ENCODE measurements around the gene VSIG10.
"Not testable (repeated sequence)": the region's sequence is repeated elsewhere in the genome, so short reads cannot be mapped to it uniquely, and the experiment has no call there.

Gene VSIG10

GRCh38 chr12:118103201-118103600, 610 bp downstream of the VSIG10 start:
- DNase-seq, result peak; percentile 14

- no peak for DNase-seq
These were observed 1.2 kb downstream of the VSIG10 start for GRCh38 chr12:118102609-118103008.

- DNase-seq, result no peak
These were observed 1.7 kb downstream of the VSIG10 start for GRCh38 chr12:118102070-118102469.

GRCh38 chr12:118101051-118101450, 2.8 kb downstream of the VSIG10 start:
- DNase-seq, result no peak

GRCh38 chr12:118098911-118099671, 4.7 kb downstream of the VSIG10 start:
- peak; percentile 18 for DNase-seq

- no peak for DNase-seq
These were observed 5.4 kb downstream of the VSIG10 start for GRCh38 chr12:118098401-118098800.

- no peak for DNase-seq
These were observed 9.8 kb downstream of the VSIG10 start for GRCh38 chr12:118094039-118094438.

- no peak for DNase-seq
These were observed 14.0 kb downstream of the VSIG10 start for GRCh38 chr12:118089782-118090181.

GRCh38 chr12:118082161-118082560, 21.6 kb downstream of the VSIG10 start:
- no peak for DNase-seq

- DNase-seq, result not testable (repeated sequence)
These were observed 22.3 kb downstream of the VSIG10 start for GRCh38 chr12:118081521-118081920.

- no peak for DNase-seq
These were observed 30.0 kb downstream of the VSIG10 start for GRCh38 chr12:118073768-118074167.

GRCh38 chr12:118070650-118071049, 33.2 kb downstream of the VSIG10 start:
- no peak for DNase-seq

GRCh38 chr12:118068445-118068844, 35.4 kb downstream of the VSIG10 start:
- no peak for DNase-seq

GRCh38 chr12:118065380-118065779, 38.4 kb downstream of the VSIG10 start:
- no peak for DNase-seq

GRCh38 chr12:118064608-118065007, 39.2 kb downstream of the VSIG10 start:
- DNase-seq, result no peak

GRCh38 chr12:118063576-118064391, 40.0 kb downstream of the VSIG10 start:
- DNase-seq, result no peak

GRCh38 chr12:118061873-118062843, 41.7 kb downstream of the VSIG10 start:
- DNase-seq, result no peak

GRCh38 chr12:118061011-118061872, 42.6 kb downstream of the VSIG10 start, which contains the start of gene WSB2:
TSS of gene WSB2 (minus strand) at chr12:118061179. CDS start at chr12:118061048, 131 bp downstream.
- DNase-seq, result peak; percentile 60

- DNase-seq, result no peak
These were observed 43.4 kb downstream of the VSIG10 start for GRCh38 chr12:118060301-118061010.

GRCh38 chr12:118059341-118060191, 44.2 kb downstream of the VSIG10 start:
- DNase-seq, result no peak

Measured in NCI-H510A (cell line).